Astrocyte (in vitro differentiated cells and primary cell): ENCODE results near the gene PBX1.

Experiments used
- EZH2 ChIP-seq: IDR thresholded peaks from 2 replicates; pipeline ENCODE4 v1.6.1; 2012; ENCODE audit warnings: mild to moderate bottlenecking, low read length, inconsistent platforms; ENCODE audit not compliant: insufficient read depth
- TF ChIP-seq, protein P1 (sequence below): IDR thresholded peaks from 2 replicates; pipeline ENCODE4 v1.5.1; 2011; ENCODE audit warnings: low read depth, mild to moderate bottlenecking, inconsistent platforms, low read length, moderate library complexity; ENCODE audit not compliant: insufficient read depth

DNA sequence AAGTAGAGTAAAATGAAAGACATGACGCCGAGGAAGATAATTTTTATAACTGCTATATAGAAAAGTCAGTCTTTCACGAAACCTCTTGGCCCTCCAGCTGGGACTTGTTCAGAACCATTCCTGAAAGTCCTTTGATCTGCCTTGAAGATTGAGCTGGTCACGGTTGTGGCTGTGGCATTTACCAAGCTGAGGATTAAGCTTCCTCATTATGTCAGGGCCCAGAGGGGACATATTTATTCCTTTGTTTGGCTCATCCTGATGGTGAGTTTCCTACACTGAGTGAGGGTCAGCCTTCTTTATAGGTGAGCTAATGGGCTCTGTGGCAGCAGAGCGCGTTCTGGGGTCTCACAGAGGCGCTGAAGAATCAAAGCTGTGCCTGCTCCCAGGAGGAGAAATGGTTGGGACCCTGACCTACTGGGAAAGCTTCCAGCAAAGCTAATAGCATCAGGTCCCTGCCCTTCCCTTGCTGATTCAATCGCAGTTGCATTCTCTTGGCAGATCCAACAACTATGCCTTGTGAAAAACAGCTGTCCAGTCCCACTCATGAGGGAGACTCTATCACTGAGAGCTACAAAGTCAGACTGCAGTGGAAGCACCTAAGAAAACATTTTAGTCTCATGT, 43.2 kb upstream of the PBX1 start:
- TF ChIP-seq, protein P1, sequence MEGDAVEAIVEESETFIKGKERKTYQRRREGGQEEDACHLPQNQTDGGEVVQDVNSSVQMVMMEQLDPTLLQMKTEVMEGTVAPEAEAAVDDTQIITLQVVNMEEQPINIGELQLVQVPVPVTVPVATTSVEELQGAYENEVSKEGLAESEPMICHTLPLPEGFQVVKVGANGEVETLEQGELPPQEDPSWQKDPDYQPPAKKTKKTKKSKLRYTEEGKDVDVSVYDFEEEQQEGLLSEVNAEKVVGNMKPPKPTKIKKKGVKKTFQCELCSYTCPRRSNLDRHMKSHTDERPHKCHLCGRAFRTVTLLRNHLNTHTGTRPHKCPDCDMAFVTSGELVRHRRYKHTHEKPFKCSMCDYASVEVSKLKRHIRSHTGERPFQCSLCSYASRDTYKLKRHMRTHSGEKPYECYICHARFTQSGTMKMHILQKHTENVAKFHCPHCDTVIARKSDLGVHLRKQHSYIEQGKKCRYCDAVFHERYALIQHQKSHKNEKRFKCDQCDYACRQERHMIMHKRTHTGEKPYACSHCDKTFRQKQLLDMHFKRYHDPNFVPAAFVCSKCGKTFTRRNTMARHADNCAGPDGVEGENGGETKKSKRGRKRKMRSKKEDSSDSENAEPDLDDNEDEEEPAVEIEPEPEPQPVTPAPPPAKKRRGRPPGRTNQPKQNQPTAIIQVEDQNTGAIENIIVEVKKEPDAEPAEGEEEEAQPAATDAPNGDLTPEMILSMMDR, result no peak
- TF ChIP-seq EZH2, result no peak
